Measurements from ENCODE around the gene SFMBT1.

- TF ChIP-seq CTCF (IDR thresholded peaks at IDR 0.05) (no peak), POLR2A (IDR thresholded peaks at IDR 0.05) (no peak)
Observed at GRCh38 chr3:52873433-52874159, 172.3 kb downstream of the SFMBT1 start.
